Natural killer cell (primary cell): Measurements from ENCODE around the gene FCAMR. TPM values are rescaled to one million over a fixed set of nuclear protein-coding genes. Genes with fewer than 3 reads are reported as not detected.

Source experiments
- ATAC-seq, 3 donors: fragments of 150-1000 bp in 2 of 3; fragments of 200-7000 bp in 1 of 3; cut with Tn5 transposase; 1 replicate in 1 of 3; 2 replicates in 2 of 3; pipeline ENCODE4 v1.10.0; 2021; ENCODE audit warnings: mild to moderate bottlenecking in 2 of 3, moderate library complexity in 2 of 3
- DNase-seq, 2 donors: peaks; one replicate each; pipeline versions ENCODE4 v3.0.0 to v3.0.0-alpha.2; 2013 to 2021; ENCODE audit warnings: mixed read lengths in 1 of 2
- H3K27ac ChIP-seq: one replicate; pipeline ENCODE4 v1.5.1; 2013; ENCODE audit warnings: mild to moderate bottlenecking, low read length
- H3K27me3 ChIP-seq: one replicate; pipeline ENCODE4 v1.6.1; 2013; ENCODE audit warnings: low read length; ENCODE audit not compliant: control insufficient read depth, insufficient read depth
- H3K36me3 ChIP-seq: one replicate; pipeline ENCODE4 v1.6.1; 2013; ENCODE audit warnings: low read length; ENCODE audit not compliant: control insufficient read depth, insufficient read depth
- H3K4me1 ChIP-seq: one replicate; pipeline ENCODE4 v1.6.1; 2013; ENCODE audit warnings: low read length; ENCODE audit not compliant: control insufficient read depth, insufficient read depth
- H3K4me3 ChIP-seq: one replicate; pipeline ENCODE4 v1.5.1; 2013; ENCODE audit warnings: low read length
- H3K9me3 ChIP-seq: one replicate; pipeline ENCODE4 v1.6.1; 2013; ENCODE audit warnings: low read length; ENCODE audit not compliant: control insufficient read depth, insufficient read depth
- H3K27ac Mint-ChIP-seq, 2 donors: one replicate each; pipeline ENCODE4 v1.8.0; 2022; ENCODE audit warnings: mild to moderate bottlenecking in 2 of 2, mixed read lengths in 2 of 2, moderate library complexity in 1 of 2
- H3K27me3 Mint-ChIP-seq, 2 donors: one replicate each; pipeline ENCODE4 v1.8.0; 2022; ENCODE audit warnings: low read depth in 2 of 2, mixed read lengths in 2 of 2
- H3K36me3 Mint-ChIP-seq: one replicate; pipeline ENCODE4 v1.8.0; 2022; ENCODE audit warnings: mixed read lengths
- H3K4me1 Mint-ChIP-seq, 2 donors: one replicate each; pipeline ENCODE4 v1.8.0; 2022; ENCODE audit warnings: mixed read lengths in 2 of 2
- H3K4me3 Mint-ChIP-seq: one replicate; pipeline ENCODE4 v1.8.0; 2022; ENCODE audit warnings: mild to moderate bottlenecking, moderate library complexity, mixed read lengths
- H3K9me3 Mint-ChIP-seq, 2 donors: one replicate each; pipeline ENCODE4 v1.8.0; 2022; ENCODE audit warnings: mixed read lengths in 2 of 2
- CTCF ChIP-seq: fragments of 200-600 bp; IDR thresholded peaks from one replicate; pipeline ENCODE4 v1.8.0; 2022; ENCODE audit warnings: antibody characterized with exemption
- WGBS: methylation state at CpG from one replicate; pipeline ENCODE4 v1.1.7; 2013; ENCODE audit warnings: missing lambda C conversion rate; ENCODE audit not compliant: insufficient coverage; 5-methylcytosine and 5-hydroxymethylcytosine counted together
- intact Hi-C: fragments of 100-400 bp; cut with micrococcal nuclease; formaldehyde crosslinking; loops from one replicate; pipeline ENCODE4 v1.14.2; 2022
- total RNA-seq, 4 donors: library from RNA; stranded (reverse); fragments of 120-200 nt in 1 of 4; gene quantifications; one replicate each; pipeline versions ENCODE4 v1.2.3 to v1.2.4, GENCODE V29; 2013 to 2022

Gene FCAMR
- total RNA-seq, 3 donors from 2014 or later (not counting 1 experiment from before 2014, with no cell fraction given) = not detected

DNA sequence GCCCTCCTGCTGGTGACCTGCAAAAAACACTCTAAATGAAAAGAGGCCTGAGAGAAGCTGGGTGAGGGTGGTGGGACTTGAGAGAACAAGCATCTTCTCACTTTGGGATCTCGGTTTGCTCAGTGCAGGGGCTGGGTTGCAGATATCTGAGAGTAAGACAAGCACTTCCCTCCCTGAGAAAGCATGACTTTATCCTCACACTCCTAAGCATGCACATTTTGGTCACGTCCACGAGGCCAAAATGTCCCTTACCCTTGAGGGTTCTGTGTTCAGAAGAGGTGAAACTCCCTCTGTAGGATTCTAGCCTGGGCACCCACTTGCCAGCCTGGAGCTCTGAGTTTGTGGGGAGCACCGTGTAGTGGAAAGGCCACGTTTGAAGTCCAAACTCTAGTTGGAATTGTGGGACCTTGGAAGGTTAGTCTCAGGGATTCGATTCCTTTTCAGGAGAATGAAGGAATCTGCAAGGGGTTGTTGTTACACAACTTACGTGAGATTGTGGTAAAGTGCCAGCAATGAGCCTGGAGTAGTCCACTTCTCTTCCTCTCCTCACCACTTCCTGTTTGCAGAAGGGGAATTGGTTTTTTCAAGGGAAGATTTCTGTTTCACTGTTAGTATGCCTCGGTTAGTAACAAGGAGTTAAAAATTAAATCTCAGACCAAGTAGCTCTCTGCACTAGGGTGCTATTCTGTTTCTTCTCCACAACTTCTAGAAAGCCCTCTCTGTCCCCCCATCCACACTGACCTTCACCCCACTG is 3.0 kb downstream of the FCAMR start:
- Mint-ChIP-seq H3K27me3 (peaks cover 18 to 24% of the 10 kb centered on the region in 2 donors), H3K36me3 (no peaks in the 10 kb centered on the region), H3K27ac (no peak overlapping the region), H3K9me3 (no peaks in the 10 kb centered on the region), H3K4me1 (peaks cover 9 to 17% of the 10 kb centered on the region in 2 donors), H3K4me3 (no peak overlapping the region)
- WGBS = 21% methylated on average over 7 of the region's 8 CpGs
- Histone ChIP-seq H3K36me3 (no peaks in the 10 kb centered on the region), H3K27ac (no peak overlapping the region), H3K4me1 (peaks cover 23% of the 10 kb centered on the region), H3K27me3 (no peaks in the 10 kb centered on the region), H3K9me3 (no peaks in the 10 kb centered on the region), H3K4me3 (no peak overlapping the region)
- intact Hi-C loops = no loop called here
- DNase-seq (peak in 1 of 2 donors; percentile 23), ATAC-seq (no peak)
- TF ChIP-seq CTCF = no peak

- Mint-ChIP-seq H3K27ac (no peak overlapping the region), H3K27me3 (peaks cover 12% of the 10 kb centered on the region in 2 donors), H3K36me3 (no peaks in the 10 kb centered on the region), H3K4me1 (peaks cover 9 to 20% of the 10 kb centered on the region in 2 donors), H3K9me3 (no peaks in the 10 kb centered on the region), H3K4me3 (no peak overlapping the region)
- H3K36me3 ChIP-seq = no peaks in the 10 kb centered on the region
- no peak overlapping the region for H3K27ac ChIP-seq
- DNase-seq = no peak
- H3K27me3 ChIP-seq = no peaks in the 10 kb centered on the region
- no peaks in the 10 kb centered on the region for H3K9me3 ChIP-seq
- intact Hi-C loops = no loop called here
- peaks cover 26% of the 10 kb centered on the region for H3K4me1 ChIP-seq
- ATAC-seq = no peak
- H3K4me3 ChIP-seq = no peak overlapping the region
- WGBS = 98% methylated on average over 2 of the region's 2 CpGs
- no peak for TF ChIP-seq CTCF
These were observed 4.5 kb downstream of the FCAMR start for GRCh38 chr1:206965781-206966180.

GRCh38 chr1:206963740-206964139 is 6.5 kb downstream of the FCAMR start:
- intact Hi-C loops = no loop called here
- no peaks in the 10 kb centered on the region for H3K9me3 Mint-ChIP-seq
- peaks cover 0 to 3% of the 10 kb centered on the region in 2 donors for H3K27me3 Mint-ChIP-seq
- Histone ChIP-seq H3K4me1 (peaks cover 19% of the 10 kb centered on the region), H3K27ac (no peak overlapping the region), H3K27me3 (no peaks in the 10 kb centered on the region), H3K36me3 (no peaks in the 10 kb centered on the region), H3K4me3 (no peak overlapping the region), H3K9me3 (no peaks in the 10 kb centered on the region)
- no peak overlapping the region for H3K4me3 Mint-ChIP-seq
- no peak for TF ChIP-seq CTCF
- WGBS = 82% methylated on average over 1 of the region's 1 CpG
- H3K36me3 Mint-ChIP-seq = no peaks in the 10 kb centered on the region
- no peak overlapping the region for H3K27ac Mint-ChIP-seq
- peaks cover 9 to 20% of the 10 kb centered on the region in 2 donors for H3K4me1 Mint-ChIP-seq
- DNase-seq (no peak), ATAC-seq (no peak)
